Measurements from ENCODE around the gene SLC11A2.

DNA sequence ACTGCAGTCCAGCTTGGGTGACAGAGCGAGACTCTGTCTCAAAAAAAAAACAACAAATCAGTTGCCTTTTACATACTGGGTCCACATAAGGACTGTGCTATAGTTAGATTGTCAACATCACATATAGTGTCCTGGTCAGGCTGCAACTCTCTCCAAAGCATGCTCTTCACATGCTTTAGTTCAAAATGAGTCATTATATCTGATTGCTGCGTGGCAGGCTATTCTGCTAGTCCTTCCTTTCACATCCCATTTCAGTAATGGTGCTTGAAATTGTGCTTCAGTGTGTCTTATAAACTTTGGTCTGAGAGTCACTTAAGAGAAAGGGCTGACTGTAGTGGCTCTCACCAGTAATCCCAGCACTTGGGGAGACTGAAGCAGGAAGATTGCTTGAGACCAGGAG, 28.9 kb upstream of the SLC11A2 start:
- TF ChIP-seq POLR2A (IDR thresholded peaks at IDR 0.05) (no peak), POLR2AphosphoS5 (IDR thresholded peaks at IDR 0.05) (no peak)
- TF ChIP-seq, protein P1, sequence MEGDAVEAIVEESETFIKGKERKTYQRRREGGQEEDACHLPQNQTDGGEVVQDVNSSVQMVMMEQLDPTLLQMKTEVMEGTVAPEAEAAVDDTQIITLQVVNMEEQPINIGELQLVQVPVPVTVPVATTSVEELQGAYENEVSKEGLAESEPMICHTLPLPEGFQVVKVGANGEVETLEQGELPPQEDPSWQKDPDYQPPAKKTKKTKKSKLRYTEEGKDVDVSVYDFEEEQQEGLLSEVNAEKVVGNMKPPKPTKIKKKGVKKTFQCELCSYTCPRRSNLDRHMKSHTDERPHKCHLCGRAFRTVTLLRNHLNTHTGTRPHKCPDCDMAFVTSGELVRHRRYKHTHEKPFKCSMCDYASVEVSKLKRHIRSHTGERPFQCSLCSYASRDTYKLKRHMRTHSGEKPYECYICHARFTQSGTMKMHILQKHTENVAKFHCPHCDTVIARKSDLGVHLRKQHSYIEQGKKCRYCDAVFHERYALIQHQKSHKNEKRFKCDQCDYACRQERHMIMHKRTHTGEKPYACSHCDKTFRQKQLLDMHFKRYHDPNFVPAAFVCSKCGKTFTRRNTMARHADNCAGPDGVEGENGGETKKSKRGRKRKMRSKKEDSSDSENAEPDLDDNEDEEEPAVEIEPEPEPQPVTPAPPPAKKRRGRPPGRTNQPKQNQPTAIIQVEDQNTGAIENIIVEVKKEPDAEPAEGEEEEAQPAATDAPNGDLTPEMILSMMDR (IDR thresholded peaks at IDR 0.05) = no peak
